ENCODE results near the gene HOMER3.

GRCh38 chr19:18900700-18901481 is 40.1 kb downstream of the HOMER3 start:
- no peak for TF ChIP-seq CTCF (conservative IDR thresholded peaks at IDR 0.05 in 1 of 2, IDR thresholded peaks at IDR 0.05 in 1 of 2; ENCODE audit: low read depth in 1 of 2, low read length in 2 of 2)
- no peak for TF ChIP-seq EZH2 (IDR thresholded peaks at IDR 0.05; ENCODE audit: low read length, missing control alignments)
